ENCODE results near the gene MAGI2. TPM values are rescaled to one million over a fixed set of nuclear protein-coding genes. Genes with fewer than 3 reads are reported as not detected.

The MAGI2 gene
- total RNA-seq, 1 experiment from 2014 or later, result 0.25 TPM

DNA sequence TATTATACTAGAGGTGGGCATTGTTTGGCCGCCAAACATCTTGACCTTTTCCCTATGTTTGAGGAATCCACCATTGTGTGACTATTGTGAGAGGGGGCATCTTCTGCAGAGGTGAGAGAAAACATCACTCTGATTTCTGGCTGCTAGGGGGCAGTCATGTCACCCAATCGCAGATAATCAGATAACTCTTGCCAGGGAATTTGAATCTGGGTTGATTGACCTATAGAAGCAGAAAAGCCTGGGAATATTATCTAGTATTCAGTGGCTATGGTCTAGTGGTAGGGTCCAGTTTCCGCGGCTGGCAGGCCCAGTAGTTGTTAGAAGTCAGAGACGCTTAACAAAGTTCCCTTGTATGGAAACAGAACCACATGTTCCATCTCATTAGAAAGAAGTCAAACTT, 846.4 kb downstream of the MAGI2 start:
- no TSS peak for BruUV-seq (replicated peaks)
- intact Hi-C loops (cut with micrococcal nuclease; ENCODE audit: unreplicated experiment), result loop anchor here (5.0 kb wide), 2 partner anchors 175 to 570 kb away; no protein-coding TSS in a partner anchor
- peak in 1 of 2 experiments; percentile 7 for DNase-seq
- H3K4me3 Mint-ChIP-seq (ENCODE audit: unreplicated experiment), result no peak overlapping the region
- ChIA-PET POLR2A (no interaction called here), CTCF (no interaction called here)
- Histone ChIP-seq H3K36me3 (ENCODE audit: control insufficient read depth, insufficient read depth, low read length) (no peaks in the 10 kb centered on the region), H3K9me3 (no peaks in the 10 kb centered on the region), H3K4me3 (ENCODE audit: low read depth, low read length) (no peak overlapping the region), H3K27me3 (replicated peaks; ENCODE audit: control insufficient read depth, insufficient read depth, low read length) (no peaks in the 10 kb centered on the region), H3K4me1 (no peaks in the 10 kb centered on the region)
- no peaks in the 10 kb centered on the region for H3K9me3 Mint-ChIP-seq (ENCODE audit: unreplicated experiment)
- no peaks in the 10 kb centered on the region for H3K36me3 Mint-ChIP-seq (ENCODE audit: insufficient read depth, unreplicated experiment)
- no peaks in the 10 kb centered on the region for H3K4me1 Mint-ChIP-seq (ENCODE audit: low read depth, unreplicated experiment)
- no peaks in the 10 kb centered on the region for H3K27me3 Mint-ChIP-seq (ENCODE audit: insufficient read depth, unreplicated experiment)
- H3K27ac Mint-ChIP-seq (ENCODE audit: unreplicated experiment), result no peak overlapping the region
- TF ChIP-seq, protein P1, sequence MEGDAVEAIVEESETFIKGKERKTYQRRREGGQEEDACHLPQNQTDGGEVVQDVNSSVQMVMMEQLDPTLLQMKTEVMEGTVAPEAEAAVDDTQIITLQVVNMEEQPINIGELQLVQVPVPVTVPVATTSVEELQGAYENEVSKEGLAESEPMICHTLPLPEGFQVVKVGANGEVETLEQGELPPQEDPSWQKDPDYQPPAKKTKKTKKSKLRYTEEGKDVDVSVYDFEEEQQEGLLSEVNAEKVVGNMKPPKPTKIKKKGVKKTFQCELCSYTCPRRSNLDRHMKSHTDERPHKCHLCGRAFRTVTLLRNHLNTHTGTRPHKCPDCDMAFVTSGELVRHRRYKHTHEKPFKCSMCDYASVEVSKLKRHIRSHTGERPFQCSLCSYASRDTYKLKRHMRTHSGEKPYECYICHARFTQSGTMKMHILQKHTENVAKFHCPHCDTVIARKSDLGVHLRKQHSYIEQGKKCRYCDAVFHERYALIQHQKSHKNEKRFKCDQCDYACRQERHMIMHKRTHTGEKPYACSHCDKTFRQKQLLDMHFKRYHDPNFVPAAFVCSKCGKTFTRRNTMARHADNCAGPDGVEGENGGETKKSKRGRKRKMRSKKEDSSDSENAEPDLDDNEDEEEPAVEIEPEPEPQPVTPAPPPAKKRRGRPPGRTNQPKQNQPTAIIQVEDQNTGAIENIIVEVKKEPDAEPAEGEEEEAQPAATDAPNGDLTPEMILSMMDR (IDR thresholded peaks at IDR 0.05; ENCODE audit: insufficient read depth in 1 of 2, low read depth in 1 of 2, low read length in 1 of 2, severe bottlenecking in 1 of 2, unreplicated experiment in 1 of 2), result peak; percentile 45 to 48

DNA sequence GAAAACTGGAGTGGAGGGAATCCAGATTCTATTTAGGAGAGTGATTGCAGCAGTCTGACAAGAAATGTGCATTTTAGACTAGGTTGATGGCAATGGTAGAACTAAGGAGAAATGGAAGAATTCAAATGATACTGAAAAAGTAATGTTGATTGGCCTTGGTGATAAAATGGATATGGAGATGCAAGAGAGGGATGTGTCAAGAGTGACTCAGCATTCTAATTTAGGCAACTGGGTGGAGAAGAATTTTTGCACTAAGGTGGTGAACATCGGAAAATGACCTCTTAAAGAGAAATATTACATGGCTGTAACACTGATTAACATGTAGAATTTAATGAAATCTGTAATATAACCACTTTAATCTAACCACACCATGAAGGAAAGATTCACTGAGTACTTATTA, 848.3 kb downstream of the MAGI2 start:
- H3K36me3 ChIP-seq (ENCODE audit: control insufficient read depth, insufficient read depth, low read length), result no peaks in the 10 kb centered on the region
- no peak for DNase-seq
- ChIA-PET POLR2A (no interaction called here), CTCF (no interaction called here)
- no peaks in the 10 kb centered on the region for H3K9me3 Mint-ChIP-seq (ENCODE audit: unreplicated experiment)
- no peak overlapping the region for H3K4me3 ChIP-seq (ENCODE audit: low read depth, low read length)
- H3K27ac Mint-ChIP-seq (ENCODE audit: unreplicated experiment), result no peak overlapping the region
- no peaks in the 10 kb centered on the region for H3K4me1 ChIP-seq
- H3K9me3 ChIP-seq, result no peaks in the 10 kb centered on the region
- no TSS peak for BruUV-seq (replicated peaks)
- no peak overlapping the region for H3K4me3 Mint-ChIP-seq (ENCODE audit: unreplicated experiment)
- H3K4me1 Mint-ChIP-seq (ENCODE audit: low read depth, unreplicated experiment), result no peaks in the 10 kb centered on the region
- TF ChIP-seq, protein P1 (IDR thresholded peaks at IDR 0.05; ENCODE audit: insufficient read depth in 1 of 2, low read depth in 1 of 2, low read length in 1 of 2, severe bottlenecking in 1 of 2, unreplicated experiment in 1 of 2), result no peak
- no peaks in the 10 kb centered on the region for H3K27me3 ChIP-seq (replicated peaks; ENCODE audit: control insufficient read depth, insufficient read depth, low read length)
- H3K27me3 Mint-ChIP-seq (ENCODE audit: insufficient read depth, unreplicated experiment), result peaks cover 3% of the 10 kb centered on the region
- H3K36me3 Mint-ChIP-seq (ENCODE audit: insufficient read depth, unreplicated experiment), result no peaks in the 10 kb centered on the region
- intact Hi-C loops (cut with micrococcal nuclease; ENCODE audit: unreplicated experiment), result loop anchor here (5.0 kb wide), 2 partner anchors 177 to 572 kb away; no protein-coding TSS in a partner anchor

DNA sequence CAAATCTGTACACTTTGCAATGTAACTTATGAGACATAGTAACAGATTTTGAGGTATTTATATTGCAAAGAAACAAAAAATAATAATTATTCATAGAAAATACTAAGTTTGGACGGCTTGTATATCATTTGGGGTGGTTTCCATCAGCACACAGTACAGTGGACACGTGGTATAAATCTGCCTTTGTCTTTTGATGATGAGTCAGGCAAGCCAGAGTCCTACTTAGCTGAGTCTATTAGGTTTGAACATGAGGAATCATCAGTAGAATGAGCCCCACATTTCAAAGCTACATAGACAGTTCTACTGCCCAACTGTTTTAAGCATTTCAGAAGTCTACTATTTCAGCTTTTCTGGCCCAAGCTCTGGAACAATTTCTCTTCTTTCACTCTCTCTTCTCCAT, 851.7 kb downstream of the MAGI2 start:
- Histone ChIP-seq H3K4me1 (no peaks in the 10 kb centered on the region), H3K27me3 (replicated peaks; ENCODE audit: control insufficient read depth, insufficient read depth, low read length) (no peaks in the 10 kb centered on the region; the same call in 1 of the 2 replicates), H3K9me3 (no peaks in the 10 kb centered on the region), H3K36me3 (ENCODE audit: control insufficient read depth, insufficient read depth, low read length) (no peaks in the 10 kb centered on the region), H3K4me3 (ENCODE audit: low read depth, low read length) (no peak overlapping the region)
- TF ChIP-seq, protein P1 (IDR thresholded peaks at IDR 0.05; ENCODE audit: insufficient read depth in 1 of 2, low read depth in 1 of 2, low read length in 1 of 2, severe bottlenecking in 1 of 2, unreplicated experiment in 1 of 2), result no peak
- H3K4me1 Mint-ChIP-seq (ENCODE audit: low read depth, unreplicated experiment), result no peaks in the 10 kb centered on the region
- POLR2A ChIA-PET, result no interaction called here
- peaks cover 7% of the 10 kb centered on the region for H3K27me3 Mint-ChIP-seq (ENCODE audit: insufficient read depth, unreplicated experiment)
- no peak overlapping the region for H3K27ac Mint-ChIP-seq (ENCODE audit: unreplicated experiment)
- no TSS peak for BruUV-seq (replicated peaks)
- H3K36me3 Mint-ChIP-seq (ENCODE audit: insufficient read depth, unreplicated experiment), result no peaks in the 10 kb centered on the region
- intact Hi-C loops (cut with micrococcal nuclease; ENCODE audit: unreplicated experiment), result no loop called here
- no peaks in the 10 kb centered on the region for H3K9me3 Mint-ChIP-seq (ENCODE audit: unreplicated experiment)
- CTCF ChIA-PET, result no interaction called here
- DNase-seq, result no peak
- H3K4me3 Mint-ChIP-seq (ENCODE audit: unreplicated experiment), result no peak overlapping the region
